Muscle of leg (tissue), 11 donors: ENCODE measurements around the gene MICAL2. TPM values are rescaled to one million over a fixed set of nuclear protein-coding genes. Genes with fewer than 3 reads are reported as not detected.

Experiments
- DNase-seq: peaks from one replicate; pipeline ENCODE4 v3.0.0; 2013
- H3K27ac ChIP-seq: one replicate; pipeline ENCODE4 v1.5.1; 2013; ENCODE audit warnings: mild to moderate bottlenecking, low read length, control low read depth
- H3K27me3 ChIP-seq: one replicate; pipeline ENCODE4 v1.6.1; 2013; ENCODE audit warnings: low read length; ENCODE audit not compliant: control insufficient read depth, insufficient read depth
- H3K36me3 ChIP-seq: one replicate; pipeline ENCODE4 v1.6.1; 2013; ENCODE audit warnings: low read length; ENCODE audit not compliant: control insufficient read depth, insufficient read depth
- H3K4me1 ChIP-seq: one replicate; pipeline ENCODE4 v1.6.1; 2013; ENCODE audit warnings: low read length; ENCODE audit not compliant: control insufficient read depth, insufficient read depth
- H3K4me3 ChIP-seq: one replicate; pipeline ENCODE4 v1.5.1; 2013; ENCODE audit warnings: low read length, control low read depth
- H3K9me3 ChIP-seq: replicated peaks from 2 replicates; pipeline ENCODE4 v1.6.1; 2013; ENCODE audit warnings: low read depth, low read length; ENCODE audit not compliant: control insufficient read depth
- WGBS: methylation state at CpG from one replicate; pipeline ENCODE4 v1.1.5; 2013; ENCODE audit warnings: missing lambda C conversion rate; ENCODE audit not compliant: insufficient coverage; 5-methylcytosine and 5-hydroxymethylcytosine counted together
- polyA plus RNA-seq, 8 donors: library from polyadenylated mRNA; unstranded; fragments of 120-200 nt; gene quantifications; one replicate each; pipeline versions ENCODE4 v1.2.1 to v1.2.3, GENCODE V29; 2013; ENCODE audit warnings: inconsistent platforms in 1 of 8, low replicate concordance in 1 of 8; ENCODE audit not compliant: insufficient read length in 8 of 8, insufficient read depth in 1 of 8
- total RNA-seq: library from RNA; stranded (reverse); fragments of 120-200 nt; gene quantifications from one replicate; pipeline ENCODE4 v1.2.4, GENCODE V29; 2013

MICAL2 gene
- total and polyA plus RNA-seq, 9 donors, result 12.9 to 31.7 (median 21.8) TPM

- DNase-seq, result no peak
- H3K27me3 ChIP-seq, result no peaks in the 10 kb centered on the region
- H3K4me3 ChIP-seq, result no peak overlapping the region
- no CpG with 5 or more reads among the region's 2 CpGs for WGBS
- H3K9me3 ChIP-seq, result peaks cover 5% of the 10 kb centered on the region
- no peaks in the 10 kb centered on the region for H3K4me1 ChIP-seq
- no peak overlapping the region for H3K27ac ChIP-seq
- H3K36me3 ChIP-seq, result no peaks in the 10 kb centered on the region
These were observed 193.2 kb downstream of the MICAL2 start for GRCh38 chr11:12303421-12304149.

- no CpG with 5 or more reads among the region's 2 CpGs for WGBS
- H3K27ac ChIP-seq, result no peak overlapping the region
- H3K4me1 ChIP-seq, result no peaks in the 10 kb centered on the region
These were observed 196.4 kb downstream of the MICAL2 start for GRCh38 chr11:12306830-12307229.

GRCh38 chr11:12312132-12312531, 201.7 kb downstream of the MICAL2 start:
- Histone ChIP-seq H3K27me3 (no peaks in the 10 kb centered on the region), H3K4me3 (no peak overlapping the region), H3K9me3 (peaks cover 2% of the 10 kb centered on the region), H3K36me3 (no peaks in the 10 kb centered on the region), H3K27ac (no peak overlapping the region), H3K4me1 (no peaks in the 10 kb centered on the region)
- WGBS, result no CpG with 5 or more reads among the region's 4 CpGs
- no peak for DNase-seq

More at GRCh38 chr11:12306830-12307229, 196.4 kb downstream of the MICAL2 start:
- H3K27me3 ChIP-seq, result no peaks in the 10 kb centered on the region
- DNase-seq, result no peak
- no peaks in the 10 kb centered on the region for H3K36me3 ChIP-seq
- H3K9me3 ChIP-seq, result no peaks in the 10 kb centered on the region
- no peak overlapping the region for H3K4me3 ChIP-seq

Other genes starting within 250 kb of the MICAL2 start
- gene DKK3, start 102.0 kb upstream of the MICAL2 start, total RNA-seq, result 61.1 TPM
- 100 to 1,000 TPM in 3 of 8 donors, 10 to 100 TPM in 5; 53.3 to 128 (median 84.1) TPM for gene DKK3, start 102.0 kb upstream of the MICAL2 start, polyA plus RNA-seq